MM.1S (cell line): ENCODE data around the gene LGALS9B.
"Not testable (repeated sequence)": the region's sequence is repeated elsewhere in the genome, so short reads cannot be mapped to it uniquely, and the experiment has no call there.

Experiments used
- CTCF ChIP-seq: fragments of 300-600 bp; sonication (generic); IDR thresholded peaks from 2 replicates; pipeline ENCODE4 v1.5.1; 2016; ENCODE audit warnings: antibody characterized with exemption, low read length, mixed read lengths
- EZH2 ChIP-seq: fragments of 300-600 bp; sonication (generic); optimal IDR thresholded peaks from 2 replicates; pipeline ENCODE3; 2017; ENCODE audit warnings: low read depth, mild to moderate bottlenecking, antibody characterized with exemption, low read length, mixed read lengths

GRCh38 chr17:20417492-20418080, 49.8 kb downstream of the LGALS9B start:
- not testable (repeated sequence) for TF ChIP-seq CTCF, EZH2
